Activated CD8-positive, alpha-beta T cell treated with anti-CD3 and anti-CD28 coated beads for 36 hours (primary cell): Measurements from ENCODE around the gene KCMF1. TPM values are rescaled to one million over a fixed set of nuclear protein-coding genes. Genes with fewer than 3 reads are reported as not detected.
A peak's percentile ranks its signal among the peaks of the same experiment; 100 is the strongest.

ENCODE experiments used
- ATAC-seq: fragments of 200-7000 bp; cut with Tn5 transposase; one replicate; pipeline ENCODE4 v1.10.0; 2021; ENCODE audit warnings: mild to moderate bottlenecking, moderate library complexity
- CTCF ChIA-PET: fragments of 350-600 bp; sonication (Branson Sonifier 250); formaldehyde crosslinking; loops from one replicate; lab custom pipeline; 2021; ENCODE audit warnings: antibody characterized with exemption; lab: Charles Lee
- POLR2A ChIA-PET: fragments of 350-600 bp; sonication (Branson Sonifier 250); formaldehyde crosslinking; loops from one replicate; lab custom pipeline; 2021; ENCODE audit warnings: antibody characterized with exemption; lab: Charles Lee
- DNase-seq: peaks from one replicate; pipeline ENCODE4 v3.0.0-alpha.2; 2020
- H3K27ac Mint-ChIP-seq: one replicate; pipeline ENCODE4 v1.8.0; 2021; ENCODE audit warnings: mild to moderate bottlenecking, mixed read lengths
- H3K27me3 Mint-ChIP-seq: one replicate; pipeline ENCODE4 v1.8.0; 2021; ENCODE audit warnings: mixed read lengths
- H3K36me3 Mint-ChIP-seq: one replicate; pipeline ENCODE4 v1.8.0; 2021; ENCODE audit warnings: low read depth, mixed read lengths
- H3K4me1 Mint-ChIP-seq: one replicate; pipeline ENCODE4 v1.8.0; 2021; ENCODE audit warnings: low read depth, mixed read lengths
- H3K4me3 Mint-ChIP-seq: one replicate; pipeline ENCODE4 v1.8.0; 2021; ENCODE audit warnings: mild to moderate bottlenecking, moderate library complexity, mixed read lengths
- H3K9me3 Mint-ChIP-seq: one replicate; pipeline ENCODE4 v1.8.0; 2021; ENCODE audit warnings: mixed read lengths
- CTCF ChIP-seq: fragments of 200-600 bp; IDR thresholded peaks from one replicate; pipeline ENCODE4 v1.8.0; 2022; ENCODE audit warnings: antibody characterized with exemption, mild to moderate bottlenecking
- intact Hi-C: fragments of 100-400 bp; cut with micrococcal nuclease; formaldehyde crosslinking; loops from one replicate; pipeline ENCODE4 v1.10.0; 2022
- total RNA-seq, 2 experiments: library from RNA; stranded (reverse); gene quantifications; one replicate each; pipeline ENCODE4 v1.2.3, GENCODE V29; 2021

Gene KCMF1
- total RNA-seq, 2 experiments from 2014 or later, result 101 to 105 TPM

- intact Hi-C loops, result loop anchor here (2.0 to 5.0 kb wide), 3 partner anchors 33 to 71 kb away; partner anchors contain the start of gene KCMF1
- Mint-ChIP-seq H3K36me3 (peaks cover 31% of the 10 kb centered on the region), H3K4me3 (peak overlapping the region; percentile 63), H3K27me3 (no peaks in the 10 kb centered on the region), H3K4me1 (peaks cover 67% of the 10 kb centered on the region), H3K27ac (peak overlapping the region; percentile 94), H3K9me3 (peaks cover 7% of the 10 kb centered on the region)
- ChIA-PET POLR2A (interaction anchor here (0.6 to 6.1 kb wide), 18 partner anchors 10 to 507 kb away, joined by 3 to 45 read pairs (median 4); partner anchors contain the start of genes KCMF1, TMSB10 and TRABD2A), CTCF (interaction anchor here (0.8 to 8.5 kb wide), 11 partner anchors 11 to 80 kb away, joined by 3 to 88 read pairs (median 5); no protein-coding TSS in a partner anchor)
- ATAC-seq (peak; percentile 84), DNase-seq (peak; percentile 92)
- no peak for TF ChIP-seq CTCF
These were observed 31.4 kb upstream of the KCMF1 start for GRCh38 chr2:84939426-84940087.

- peak; percentile 1 for ATAC-seq
- peak overlapping the region; percentile 63 for H3K4me3 Mint-ChIP-seq
- TF ChIP-seq CTCF, result no peak
- intact Hi-C loops, result no loop called here
- peaks cover 72% of the 10 kb centered on the region for H3K4me1 Mint-ChIP-seq
- peaks cover 7% of the 10 kb centered on the region for H3K9me3 Mint-ChIP-seq
- POLR2A ChIA-PET, result interaction anchor here (0.6 to 6.1 kb wide), 15 partner anchors 10 to 91 kb away, joined by 3 to 45 read pairs (median 4); partner anchors contain the start of genes KCMF1, TMSB10 and TRABD2A
- no peaks in the 10 kb centered on the region for H3K27me3 Mint-ChIP-seq
- peak overlapping the region; percentile 94 for H3K27ac Mint-ChIP-seq
- H3K36me3 Mint-ChIP-seq, result peaks cover 36% of the 10 kb centered on the region
- peak; percentile 37 for DNase-seq
- CTCF ChIA-PET, result interaction anchor here (0.8 to 8.5 kb wide), 9 partner anchors 12 to 80 kb away, joined by 3 to 88 read pairs (median 5); no protein-coding TSS in a partner anchor
These were observed 30.9 kb upstream of the KCMF1 start for GRCh38 chr2:84940088-84940470.

- ATAC-seq, result no peak
- ChIA-PET POLR2A (interaction anchor here (0.6 to 6.1 kb wide), 4 partner anchors 12 to 66 kb away, joined by 3 to 45 read pairs (median 4); partner anchors contain the start of gene KCMF1), CTCF (interaction anchor here (1.7 to 8.5 kb wide), 3 partner anchors 15 to 59 kb away, joined by 5 to 88 read pairs (median 6); no protein-coding TSS in a partner anchor)
- no peak for TF ChIP-seq CTCF
- Mint-ChIP-seq H3K27ac (no peak overlapping the region), H3K4me3 (no peak overlapping the region), H3K4me1 (peaks cover 78% of the 10 kb centered on the region), H3K27me3 (no peaks in the 10 kb centered on the region), H3K36me3 (peaks cover 35% of the 10 kb centered on the region), H3K9me3 (peaks cover 7% of the 10 kb centered on the region)
- intact Hi-C loops, result no loop called here
- DNase-seq, result no peak
These were observed 30.0 kb upstream of the KCMF1 start for GRCh38 chr2:84940831-84941412.

GRCh38 chr2:84942166-84942565 lies 28.8 kb upstream of the KCMF1 start:
- intact Hi-C loops, result no loop called here
- Mint-ChIP-seq H3K4me1 (peaks cover 76% of the 10 kb centered on the region), H3K27me3 (no peaks in the 10 kb centered on the region), H3K4me3 (no peak overlapping the region), H3K27ac (peak overlapping the region; percentile 79), H3K36me3 (peaks cover 32% of the 10 kb centered on the region), H3K9me3 (peaks cover 6% of the 10 kb centered on the region)
- ATAC-seq, result no peak
- POLR2A ChIA-PET, result interaction anchor here (0.9 to 6.1 kb wide), 2 partner anchors 28 to 36 kb away, joined by 3 to 45 read pairs; partner anchors contain the start of gene KCMF1
- TF ChIP-seq CTCF, result no peak
- CTCF ChIA-PET, result interaction anchor here (2.5 to 6.0 kb wide), 2 partner anchors 16 to 76 kb away, joined by 9 to 59 read pairs; no protein-coding TSS in a partner anchor
- no peak for DNase-seq
